GM12801 (cell line): ENCODE measurements around the gene TMEM37.

Experiments
- CTCF ChIP-seq: IDR thresholded peaks from one replicate; pipeline ENCODE4 v1.5.1; 2011; ENCODE audit warnings: control low read depth; ENCODE audit not compliant: insufficient read length; ENCODE audit errors: extremely low read depth

TMEM37 gene

GRCh38 chr2:119431155-119431975 lies at the start of gene TMEM37:
TSS of gene TMEM37 (plus strand) at chr2:119431854. CDS start at chr2:119431904, 50 bp downstream.
- no peak for TF ChIP-seq CTCF

GRCh38 chr2:119383410-119384140 lies 48.1 kb upstream of the TMEM37 start:
- no peak for TF ChIP-seq CTCF

DNA sequence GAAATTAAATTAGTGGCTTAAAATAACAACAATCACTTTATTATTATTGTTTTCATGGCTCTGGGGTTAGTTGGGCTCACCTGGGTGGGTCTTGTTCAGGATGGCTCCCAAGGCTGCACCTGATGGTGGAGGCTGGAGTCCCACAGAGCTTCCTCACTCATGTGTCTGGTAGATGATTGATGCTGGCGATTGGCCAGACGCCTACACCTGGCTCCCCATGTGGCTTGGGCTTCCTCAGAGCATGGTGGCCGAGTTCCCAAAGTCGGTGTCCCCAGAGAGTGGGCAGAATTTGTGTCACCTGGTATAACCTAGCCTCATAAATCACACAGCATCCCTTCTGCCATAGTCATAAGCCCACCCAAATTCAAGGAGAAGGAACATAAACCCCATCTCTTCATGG lies 46.7 kb upstream of the TMEM37 start:
- no peak for TF ChIP-seq CTCF

DNA sequence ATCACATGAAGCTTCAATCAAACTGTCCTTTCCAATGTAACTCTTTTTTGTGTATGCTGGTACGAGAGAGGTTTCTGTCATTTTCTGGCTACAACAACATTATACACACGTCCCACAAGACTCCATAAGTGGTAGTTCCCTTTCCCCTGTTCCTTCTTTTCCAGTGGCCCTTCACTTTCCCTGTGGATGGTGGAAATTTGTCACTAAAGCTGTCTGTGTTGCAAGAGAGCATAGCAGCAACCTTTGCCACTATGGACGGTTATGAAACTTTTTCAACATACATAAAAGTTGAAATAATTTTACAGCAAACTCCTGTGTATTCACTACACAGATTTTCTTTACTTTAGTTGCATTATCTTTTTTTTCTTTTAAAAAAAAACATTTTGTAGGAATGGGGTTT lies 46.2 kb upstream of the TMEM37 start:
- TF ChIP-seq CTCF: no peak

GRCh38 chr2:119387381-119388129 lies 44.1 kb upstream of the TMEM37 start:
- no peak for TF ChIP-seq CTCF

GRCh38 chr2:119389615-119390306 lies 41.9 kb upstream of the TMEM37 start:
- TF ChIP-seq CTCF: no peak
